ENCODE measurements around the gene FIBCD1.
"Not testable (repeated sequence)": the region's sequence is repeated elsewhere in the genome, so short reads cannot be mapped to it uniquely, and the experiment has no call there.

FIBCD1 gene

DNA sequence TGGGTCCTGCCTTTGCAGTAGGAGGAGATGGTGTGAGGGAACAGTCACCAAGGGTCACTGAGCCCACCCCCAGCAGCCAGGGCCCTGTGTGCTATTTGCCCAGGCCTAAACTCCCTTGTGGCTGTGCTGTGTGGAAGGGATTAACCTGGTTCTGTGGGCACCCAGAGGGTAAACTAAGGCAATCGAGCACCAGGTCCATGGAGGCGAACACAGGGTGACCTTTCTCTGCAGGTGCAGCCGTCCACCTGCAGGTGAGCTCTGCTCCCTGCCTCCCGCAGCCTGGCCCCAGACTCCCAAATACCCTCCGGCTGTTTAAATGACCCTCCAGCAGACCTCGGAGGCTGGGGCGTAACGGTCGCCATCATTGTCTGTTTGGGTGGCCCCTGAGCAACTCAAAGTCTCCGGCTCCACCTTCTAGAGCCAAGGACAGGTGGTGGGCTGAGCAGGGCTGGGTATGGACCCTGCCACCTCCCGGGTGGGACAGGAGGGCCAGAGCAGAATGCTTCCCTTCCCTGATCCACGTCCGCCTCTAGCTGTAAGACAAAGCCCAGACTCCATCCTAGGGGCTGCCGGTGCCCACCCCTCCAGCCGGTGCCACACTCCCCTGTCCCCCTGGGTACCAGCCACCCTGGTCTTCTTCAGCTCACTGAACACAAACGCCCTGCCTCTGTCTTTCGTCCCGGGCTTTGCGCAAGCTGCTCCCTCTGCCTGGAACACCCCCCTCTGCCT, 34.1 kb upstream of the FIBCD1 start:
- DNase-seq: no peak

GRCh38 chr9:130972277-130972956, 33.4 kb upstream of the FIBCD1 start:
- DNase-seq: no peak

DNA sequence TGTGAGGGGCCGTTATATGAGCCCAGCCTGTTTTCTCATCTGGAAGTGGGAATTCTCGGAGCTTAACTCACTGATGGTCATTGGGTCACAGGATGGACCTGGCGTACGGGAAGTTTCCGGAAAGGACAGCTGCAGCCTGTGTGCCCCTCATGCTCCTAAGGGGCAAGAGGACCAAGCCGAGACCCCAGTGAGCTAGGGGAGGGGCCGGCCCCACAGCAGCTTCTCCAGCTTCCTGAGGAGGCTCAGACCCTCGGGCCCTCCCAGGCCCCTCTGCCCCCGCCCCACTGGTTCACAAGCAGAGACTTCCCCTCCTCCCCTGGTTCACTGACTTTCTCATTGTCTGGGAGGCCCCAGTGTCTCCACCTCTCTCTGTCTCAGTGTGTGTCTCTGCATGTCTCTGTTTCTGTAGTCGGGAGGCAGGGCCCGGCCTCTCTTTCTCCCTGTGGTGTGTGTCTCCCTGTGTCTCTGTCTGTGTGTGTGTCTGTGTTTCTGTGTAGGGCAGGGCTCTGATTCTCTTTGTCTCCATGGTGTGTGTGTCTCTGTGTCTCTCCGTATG, 32.3 kb upstream of the FIBCD1 start:
- DNase-seq: no peak

GRCh38 chr9:130970855-130971254, 31.8 kb upstream of the FIBCD1 start:
- no peak for DNase-seq

- no peak for DNase-seq
Measured at GRCh38 chr9:130970052-130970451, 31.0 kb upstream of the FIBCD1 start.

DNA sequence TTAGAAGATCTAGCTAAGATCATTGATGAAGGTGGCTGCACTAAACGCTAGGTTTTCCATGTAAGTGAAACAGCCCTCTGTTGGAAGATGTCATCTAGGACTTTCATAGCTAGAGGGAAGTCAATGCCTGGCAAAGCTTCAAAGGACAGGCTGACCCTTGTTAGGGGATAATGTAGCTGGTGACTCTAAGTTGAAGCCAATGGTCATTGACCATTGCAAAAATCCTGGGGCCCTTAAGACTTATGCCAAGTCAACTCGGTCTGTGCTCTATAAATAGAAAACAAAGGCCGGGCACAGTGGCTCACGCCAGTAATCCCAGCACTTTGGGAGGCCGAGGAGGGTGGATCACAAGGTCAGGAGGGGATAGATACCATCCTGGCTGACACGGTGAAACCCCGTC, 26.6 kb upstream of the FIBCD1 start:
- DNase-seq: no peak

- no peak for DNase-seq
Measured at GRCh38 chr9:130963916-130964315, 24.9 kb upstream of the FIBCD1 start.

- DNase-seq: no peak
Measured at GRCh38 chr9:130963337-130963908, 24.4 kb upstream of the FIBCD1 start.

- no peak for DNase-seq
Measured at GRCh38 chr9:130962418-130963316, 23.6 kb upstream of the FIBCD1 start.

- no peak for DNase-seq
Measured at GRCh38 chr9:130961511-130962300, 22.7 kb upstream of the FIBCD1 start.

DNA sequence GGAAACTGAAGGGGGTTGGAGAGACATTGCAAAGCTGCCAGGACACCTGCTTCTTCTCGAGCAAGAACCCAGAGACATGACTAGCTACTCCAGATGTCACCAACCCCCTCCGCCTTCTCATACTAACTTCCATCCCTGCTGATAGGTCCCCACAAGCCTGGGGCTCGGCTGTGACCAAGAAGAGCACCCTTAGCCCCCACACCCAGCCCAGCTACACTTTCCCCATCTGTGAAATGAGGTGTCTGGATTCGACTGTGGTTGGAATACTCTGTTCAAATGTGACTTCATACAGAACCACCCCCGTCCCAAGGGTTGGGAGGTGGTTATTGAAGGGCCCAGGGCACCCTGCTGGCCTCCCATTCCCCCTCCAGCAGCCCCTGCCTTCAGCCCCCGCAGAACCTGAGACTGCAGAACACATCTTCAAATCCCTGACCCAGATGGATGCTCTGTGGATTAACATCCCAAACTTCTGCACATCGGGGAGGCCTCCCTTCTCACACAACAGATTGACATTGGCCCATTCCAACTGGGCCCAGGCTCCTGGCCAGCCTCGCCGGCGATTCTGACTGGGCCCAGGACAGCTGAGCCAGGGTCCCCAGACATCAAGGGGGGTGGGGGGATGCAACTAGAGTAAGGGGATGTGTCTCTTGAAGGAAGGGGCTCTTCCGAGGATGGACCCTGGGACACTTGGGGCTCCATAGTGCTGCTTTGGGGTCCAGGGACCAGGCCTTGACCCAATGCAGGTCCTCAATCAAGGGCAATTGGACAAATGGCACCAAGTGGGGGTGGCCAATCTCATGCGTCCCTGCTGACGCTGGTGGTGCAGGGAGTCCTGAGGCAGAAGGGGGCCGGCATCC, 21.7 kb upstream of the FIBCD1 start:
- DNase-seq: no peak

- DNase-seq: no peak
Measured at GRCh38 chr9:130959809-130960334, 20.8 kb upstream of the FIBCD1 start.

- DNase-seq: not testable (repeated sequence)
Measured at GRCh38 chr9:130958564-130958963, 19.5 kb upstream of the FIBCD1 start.

- DNase-seq: no peak
Measured at GRCh38 chr9:130957451-130958203, 18.6 kb upstream of the FIBCD1 start.

- no peak for DNase-seq
Measured at GRCh38 chr9:130956636-130957450, 17.8 kb upstream of the FIBCD1 start.

DNA sequence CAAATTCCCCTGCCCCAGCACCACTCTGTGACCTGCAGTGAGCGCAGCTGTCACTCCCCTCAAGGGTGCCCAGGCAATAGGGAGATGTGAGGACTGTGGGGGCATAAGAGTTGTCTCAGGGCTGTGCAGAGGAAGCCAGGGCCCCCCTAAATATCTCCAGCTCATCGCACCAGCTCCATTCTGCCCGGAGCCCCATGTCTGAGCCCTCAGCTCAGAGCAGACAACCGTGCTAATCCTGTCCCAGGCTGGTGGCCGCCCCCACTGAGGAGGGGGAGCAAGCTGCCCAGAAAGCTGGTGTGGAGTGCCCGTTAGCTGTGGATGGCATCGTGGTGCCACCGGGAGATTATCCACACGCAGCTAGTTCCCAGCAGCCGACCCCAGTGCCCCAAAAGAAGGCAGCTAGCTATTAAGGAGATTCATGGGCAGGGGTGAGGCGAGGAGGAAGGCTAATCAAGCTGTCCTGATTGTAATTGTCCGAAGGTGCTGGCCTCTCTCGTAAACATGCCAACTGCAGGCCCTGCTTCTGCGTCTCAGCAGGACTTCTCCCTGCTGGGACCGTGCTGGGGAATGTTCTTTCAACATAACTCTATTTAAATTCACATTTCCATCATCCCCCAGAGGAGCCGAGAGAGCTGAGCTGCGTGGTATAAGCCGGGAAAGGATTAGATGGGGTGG, 17.0 kb upstream of the FIBCD1 start:
- DNase-seq: no peak

DNA sequence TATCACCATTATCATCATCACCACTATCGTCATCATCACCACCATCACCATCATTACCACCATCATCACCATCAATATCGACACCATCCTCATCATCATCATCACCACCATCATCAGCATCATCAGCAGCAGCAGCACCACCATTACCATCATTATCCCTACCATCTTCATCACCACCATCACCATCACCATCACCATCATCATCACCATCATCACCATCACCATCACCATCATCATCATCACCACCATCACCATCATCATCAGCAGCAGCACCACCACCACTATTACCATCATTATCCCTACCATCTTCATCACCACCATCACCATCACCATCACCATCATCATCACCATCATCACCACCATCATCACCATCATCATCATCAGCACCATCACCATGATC, 15.9 kb upstream of the FIBCD1 start:
- DNase-seq: not testable (repeated sequence)

- no peak for DNase-seq
Measured at GRCh38 chr9:130954317-130954716, 15.3 kb upstream of the FIBCD1 start.

All from T-helper 9 cell (primary cell).